ENCODE results near the gene FAM83D.

GRCh38 chr20:38937978-38938473 is 11.8 kb downstream of the FAM83D start:
- TF ChIP-seq POLR2AphosphoS5 (IDR thresholded peaks at IDR 0.05) (no peak), RAD21 (conservative IDR thresholded peaks at IDR 0.05) (no peak), SMC3 (conservative IDR thresholded peaks at IDR 0.05; ENCODE audit: poor library complexity) (no peak)
- TF ChIP-seq, protein P1, sequence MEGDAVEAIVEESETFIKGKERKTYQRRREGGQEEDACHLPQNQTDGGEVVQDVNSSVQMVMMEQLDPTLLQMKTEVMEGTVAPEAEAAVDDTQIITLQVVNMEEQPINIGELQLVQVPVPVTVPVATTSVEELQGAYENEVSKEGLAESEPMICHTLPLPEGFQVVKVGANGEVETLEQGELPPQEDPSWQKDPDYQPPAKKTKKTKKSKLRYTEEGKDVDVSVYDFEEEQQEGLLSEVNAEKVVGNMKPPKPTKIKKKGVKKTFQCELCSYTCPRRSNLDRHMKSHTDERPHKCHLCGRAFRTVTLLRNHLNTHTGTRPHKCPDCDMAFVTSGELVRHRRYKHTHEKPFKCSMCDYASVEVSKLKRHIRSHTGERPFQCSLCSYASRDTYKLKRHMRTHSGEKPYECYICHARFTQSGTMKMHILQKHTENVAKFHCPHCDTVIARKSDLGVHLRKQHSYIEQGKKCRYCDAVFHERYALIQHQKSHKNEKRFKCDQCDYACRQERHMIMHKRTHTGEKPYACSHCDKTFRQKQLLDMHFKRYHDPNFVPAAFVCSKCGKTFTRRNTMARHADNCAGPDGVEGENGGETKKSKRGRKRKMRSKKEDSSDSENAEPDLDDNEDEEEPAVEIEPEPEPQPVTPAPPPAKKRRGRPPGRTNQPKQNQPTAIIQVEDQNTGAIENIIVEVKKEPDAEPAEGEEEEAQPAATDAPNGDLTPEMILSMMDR (IDR thresholded peaks at IDR 0.05; ENCODE audit: poor library complexity, severe bottlenecking), result no peak
- TF ChIP-seq, protein P2, sequence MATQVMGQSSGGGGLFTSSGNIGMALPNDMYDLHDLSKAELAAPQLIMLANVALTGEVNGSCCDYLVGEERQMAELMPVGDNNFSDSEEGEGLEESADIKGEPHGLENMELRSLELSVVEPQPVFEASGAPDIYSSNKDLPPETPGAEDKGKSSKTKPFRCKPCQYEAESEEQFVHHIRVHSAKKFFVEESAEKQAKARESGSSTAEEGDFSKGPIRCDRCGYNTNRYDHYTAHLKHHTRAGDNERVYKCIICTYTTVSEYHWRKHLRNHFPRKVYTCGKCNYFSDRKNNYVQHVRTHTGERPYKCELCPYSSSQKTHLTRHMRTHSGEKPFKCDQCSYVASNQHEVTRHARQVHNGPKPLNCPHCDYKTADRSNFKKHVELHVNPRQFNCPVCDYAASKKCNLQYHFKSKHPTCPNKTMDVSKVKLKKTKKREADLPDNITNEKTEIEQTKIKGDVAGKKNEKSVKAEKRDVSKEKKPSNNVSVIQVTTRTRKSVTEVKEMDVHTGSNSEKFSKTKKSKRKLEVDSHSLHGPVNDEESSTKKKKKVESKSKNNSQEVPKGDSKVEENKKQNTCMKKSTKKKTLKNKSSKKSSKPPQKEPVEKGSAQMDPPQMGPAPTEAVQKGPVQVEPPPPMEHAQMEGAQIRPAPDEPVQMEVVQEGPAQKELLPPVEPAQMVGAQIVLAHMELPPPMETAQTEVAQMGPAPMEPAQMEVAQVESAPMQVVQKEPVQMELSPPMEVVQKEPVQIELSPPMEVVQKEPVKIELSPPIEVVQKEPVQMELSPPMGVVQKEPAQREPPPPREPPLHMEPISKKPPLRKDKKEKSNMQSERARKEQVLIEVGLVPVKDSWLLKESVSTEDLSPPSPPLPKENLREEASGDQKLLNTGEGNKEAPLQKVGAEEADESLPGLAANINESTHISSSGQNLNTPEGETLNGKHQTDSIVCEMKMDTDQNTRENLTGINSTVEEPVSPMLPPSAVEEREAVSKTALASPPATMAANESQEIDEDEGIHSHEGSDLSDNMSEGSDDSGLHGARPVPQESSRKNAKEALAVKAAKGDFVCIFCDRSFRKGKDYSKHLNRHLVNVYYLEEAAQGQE (IDR thresholded peaks at IDR 0.05; ENCODE audit: borderline replicate concordance), result no peak
